DMS153 treated with DMSO at 0.1 percent for 48 hours (cell line): ENCODE results near the gene MMP17.
"Not testable (repeated sequence)": the region's sequence is repeated elsewhere in the genome, so short reads cannot be mapped to it uniquely, and the experiment has no call there.

ENCODE experiments used
- DNase-seq: peaks from one replicate; lab custom pipeline; 2025; ENCODE audit not compliant: unreplicated experiment; lab: John Stamatoyannopoulos, UW

MMP17 gene

DNA sequence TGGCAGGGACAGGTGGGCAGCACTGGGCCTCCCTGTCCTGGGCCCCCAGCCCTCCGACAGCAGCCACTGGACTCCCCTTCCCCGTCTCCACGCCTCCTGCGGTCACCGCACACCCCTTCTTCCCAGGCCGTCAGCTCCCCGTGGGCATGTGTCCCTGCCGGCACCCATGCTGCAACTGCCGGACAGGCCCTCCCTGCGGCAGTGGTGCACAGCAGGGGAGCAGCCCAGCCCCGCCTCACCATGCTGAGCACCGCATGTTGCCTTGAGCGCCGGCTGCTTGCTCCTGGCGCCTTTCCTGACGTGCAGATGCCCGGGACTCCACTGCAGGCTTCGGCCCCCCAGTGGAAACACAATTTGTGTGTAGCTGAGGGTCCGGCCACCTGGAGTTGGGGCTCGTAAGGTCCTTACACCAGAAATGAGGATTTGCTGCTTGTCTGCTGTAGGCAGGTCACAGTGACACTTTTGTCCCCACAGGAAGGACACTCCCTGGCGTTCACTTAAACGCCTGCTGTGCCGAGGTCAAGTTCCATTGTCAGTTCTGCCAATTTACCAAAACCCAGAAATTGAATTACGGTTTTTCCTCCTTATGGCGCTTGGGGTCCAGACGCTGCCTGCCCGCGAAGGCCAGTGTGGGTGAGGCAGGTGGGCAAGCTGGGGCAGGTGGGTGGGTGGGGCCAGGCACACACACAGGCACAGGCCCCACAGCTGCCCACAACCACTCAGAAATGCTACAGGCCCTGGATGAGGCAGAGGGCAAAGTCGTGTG is 28.2 kb upstream of the MMP17 start:
- no peak for DNase-seq

DNA sequence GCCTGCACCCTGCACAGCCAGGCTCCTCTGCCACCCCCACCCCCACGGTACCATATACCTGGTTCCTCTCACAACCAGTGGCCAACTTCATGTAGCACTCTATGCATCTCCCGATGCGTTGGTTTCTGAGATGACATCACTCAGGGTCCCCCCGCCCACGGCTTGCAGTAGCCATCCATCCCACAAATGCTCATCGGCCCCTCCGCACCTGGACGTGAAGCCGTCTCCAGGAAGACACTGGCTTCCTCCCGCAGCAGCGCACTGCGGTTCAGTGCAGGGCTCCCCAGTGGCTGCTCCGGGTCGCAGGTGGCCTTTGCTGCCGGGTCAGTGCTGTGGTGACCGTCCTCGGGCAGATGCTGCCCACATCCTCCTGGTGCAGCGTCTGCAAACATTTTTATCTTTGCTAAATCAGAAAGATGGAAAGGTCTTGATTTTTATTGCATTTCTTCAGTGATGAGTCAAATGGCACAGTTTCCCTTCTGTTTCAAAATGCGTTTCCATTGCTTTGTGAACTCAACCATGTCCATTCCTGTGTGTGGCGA is 27.5 kb upstream of the MMP17 start:
- no peak for DNase-seq

DNA sequence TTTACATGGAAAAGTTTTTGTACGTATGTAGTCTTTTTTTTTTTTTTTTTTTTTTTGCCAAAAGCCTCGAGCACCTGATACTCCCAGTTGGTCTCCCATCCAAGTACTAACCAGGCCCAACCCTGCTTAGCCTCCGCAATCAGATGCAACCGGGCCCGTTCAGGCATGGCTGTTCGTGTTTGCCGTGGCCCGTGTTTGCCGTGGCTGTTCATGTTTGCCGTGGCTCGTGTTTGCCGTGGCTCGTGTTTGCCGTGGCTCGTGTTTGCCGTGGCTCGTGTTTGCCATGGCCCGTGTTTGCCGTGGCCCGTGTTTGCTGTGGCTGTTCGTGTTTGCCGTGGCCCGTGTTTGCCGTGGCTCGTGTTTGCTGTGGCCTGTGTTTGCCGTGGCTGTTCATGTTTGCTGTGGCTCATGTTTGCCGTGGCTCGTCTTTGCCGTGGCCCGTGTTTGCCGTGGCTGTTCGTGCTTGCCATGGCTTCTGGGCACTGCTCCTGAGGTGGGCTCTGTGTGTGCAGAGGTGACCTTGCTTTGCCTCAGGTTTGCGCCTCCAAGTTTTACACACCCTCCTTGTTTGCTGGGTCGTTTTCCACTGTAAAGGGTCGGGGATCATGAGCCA is 26.8 kb upstream of the MMP17 start:
- no peak for DNase-seq

DNA sequence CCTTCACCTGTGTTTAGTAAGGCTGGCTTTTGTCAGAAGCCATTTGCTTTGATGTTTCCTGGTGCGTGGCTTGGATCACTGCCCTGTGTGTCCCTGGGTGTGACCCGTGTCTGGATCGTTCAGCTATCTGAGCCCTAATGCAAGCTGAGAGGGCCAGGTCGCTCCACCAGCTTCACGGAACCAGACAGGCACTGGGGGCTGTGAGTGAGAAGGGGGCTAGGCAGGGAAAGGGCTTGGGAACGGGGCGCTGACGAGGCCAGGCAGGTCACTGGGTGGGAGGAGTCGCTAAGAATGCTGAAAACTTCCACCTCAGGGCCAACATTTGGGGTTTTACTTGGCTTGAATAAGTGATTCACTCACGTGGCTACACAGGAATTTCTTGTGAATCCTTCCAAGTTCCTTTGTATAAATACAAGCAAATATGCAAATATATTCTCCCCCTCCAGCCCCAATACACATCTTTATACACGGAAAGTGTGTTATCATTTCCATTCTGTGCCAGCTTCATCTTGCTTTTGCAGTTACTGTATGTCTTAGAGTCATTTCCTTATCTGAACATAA is 24.2 kb upstream of the MMP17 start:
- DNase-seq = no peak

DNA sequence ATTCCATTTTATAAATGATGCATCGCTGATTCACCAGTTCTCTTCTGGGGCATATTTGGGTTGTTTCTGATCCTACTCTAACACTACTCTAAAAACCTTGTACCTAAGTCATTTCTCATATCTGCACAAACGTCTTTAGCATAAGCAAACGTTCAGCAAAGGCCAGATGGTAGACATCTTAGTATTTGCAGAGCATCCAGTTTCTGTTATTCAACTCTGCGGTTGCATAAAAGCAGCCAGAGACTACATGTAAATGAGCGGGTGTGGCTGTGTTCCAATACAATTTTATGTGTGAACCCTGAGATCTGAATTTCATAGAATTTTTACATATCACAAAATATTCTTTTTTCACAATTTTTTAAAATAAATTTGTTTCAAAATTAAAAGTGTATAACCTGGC is 22.8 kb upstream of the MMP17 start:
- DNase-seq = no peak

DNA sequence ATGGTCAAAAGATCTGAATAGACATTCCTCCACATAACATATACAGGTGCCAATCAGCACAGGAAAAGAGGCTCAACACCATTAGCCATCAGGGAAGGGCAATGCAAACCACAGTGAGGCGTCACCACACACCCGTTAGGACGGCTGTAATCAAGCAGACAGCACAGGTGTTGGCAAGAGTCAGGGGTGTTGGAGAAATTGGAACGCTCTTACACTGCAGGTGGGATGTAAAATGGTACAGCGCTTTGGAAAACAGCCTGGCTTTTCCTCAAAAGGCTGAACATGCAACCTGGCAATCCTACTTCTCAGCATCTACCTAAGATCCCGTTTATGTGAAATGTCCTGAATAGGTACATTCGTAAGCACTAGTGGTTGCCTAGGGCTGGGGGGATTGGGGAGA is 21.5 kb upstream of the MMP17 start:
- DNase-seq = no peak

DNA sequence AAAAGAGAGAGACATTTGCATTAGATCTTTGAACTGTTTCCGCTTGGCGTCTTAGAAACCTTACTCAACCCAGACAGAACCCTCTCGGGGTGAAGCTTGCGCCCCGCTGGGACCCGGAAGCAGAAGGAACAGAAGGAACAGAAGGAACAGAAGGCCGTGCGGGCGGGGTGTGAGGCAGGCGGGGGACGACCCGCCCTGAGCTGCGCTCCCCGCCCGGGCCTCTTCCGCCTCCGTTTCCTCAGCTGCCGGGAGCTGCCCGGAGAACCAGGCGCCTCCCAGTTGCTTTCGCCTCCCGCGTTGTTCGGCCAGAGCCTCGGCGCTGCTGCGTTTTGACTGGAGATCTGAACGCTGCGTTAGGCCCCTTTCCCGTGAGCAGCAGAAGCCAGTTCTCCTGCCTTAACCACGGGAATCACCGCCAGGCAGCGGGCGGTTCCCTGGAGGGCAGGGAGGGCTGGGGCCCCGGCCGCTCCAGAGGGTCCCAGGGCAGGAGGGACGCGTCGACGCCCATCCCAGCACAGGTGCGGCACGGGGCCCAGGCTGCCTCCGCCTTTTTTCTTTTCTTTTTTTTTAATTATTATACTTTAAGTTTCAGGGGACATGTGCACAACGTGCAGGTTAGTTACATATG is 19.3 kb upstream of the MMP17 start:
- no peak for DNase-seq

DNA sequence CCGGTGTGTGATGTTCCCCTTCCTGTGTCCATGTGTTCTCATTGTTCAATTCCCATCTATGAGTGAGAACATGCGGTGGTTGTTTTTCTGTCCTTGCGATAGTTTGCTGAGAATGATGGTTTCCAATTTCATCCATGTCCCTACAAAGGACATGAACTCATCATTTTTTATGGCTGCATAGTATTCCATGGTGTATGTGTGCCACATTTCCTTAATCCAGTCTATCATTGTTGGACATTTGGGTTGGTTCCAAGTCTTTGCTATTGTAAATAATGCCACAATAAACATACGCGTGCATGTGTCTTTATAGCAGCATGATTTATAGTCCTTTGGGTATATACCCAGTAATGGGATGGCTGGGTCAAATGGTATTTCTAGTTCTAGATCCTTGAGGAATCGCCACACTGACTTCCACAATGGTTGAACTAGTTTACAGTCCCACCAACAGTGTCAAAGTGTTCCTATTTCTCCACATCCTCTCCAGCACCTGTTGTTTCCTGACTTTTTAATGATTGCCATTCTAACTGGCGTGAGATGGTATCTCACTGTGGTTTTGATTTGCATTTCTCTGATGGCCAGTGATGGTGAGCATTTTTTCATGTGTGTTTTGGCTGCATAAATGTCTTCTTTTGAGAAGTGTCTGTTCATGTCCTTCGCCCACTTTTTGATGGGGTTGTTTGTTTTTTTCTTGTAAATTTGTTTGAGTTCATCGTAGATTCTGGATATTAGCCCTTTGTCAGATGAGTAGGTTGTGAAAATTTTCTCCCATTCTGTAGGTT is 18.5 kb upstream of the MMP17 start:
- DNase-seq = not testable (repeated sequence)

DNA sequence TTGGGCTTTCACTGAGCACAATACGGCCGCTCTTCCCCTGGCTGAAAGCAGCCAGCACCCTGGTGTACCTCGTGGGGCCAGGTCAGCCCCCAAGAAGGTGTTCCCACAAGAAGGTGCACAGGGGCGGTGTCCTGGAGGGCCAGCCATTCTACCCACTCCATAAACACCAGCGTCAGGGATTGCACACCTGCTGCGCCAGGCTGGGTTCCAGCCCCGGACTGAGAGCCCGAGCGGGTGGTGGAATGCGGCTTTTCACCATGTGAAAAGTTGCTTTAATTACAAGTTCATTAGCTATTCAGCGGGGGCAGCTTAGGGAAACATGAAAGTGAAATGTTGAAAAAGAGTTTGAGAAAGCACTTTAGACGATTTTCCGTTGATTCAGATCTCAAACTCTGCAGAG is 17.5 kb upstream of the MMP17 start:
- DNase-seq = no peak

DNA sequence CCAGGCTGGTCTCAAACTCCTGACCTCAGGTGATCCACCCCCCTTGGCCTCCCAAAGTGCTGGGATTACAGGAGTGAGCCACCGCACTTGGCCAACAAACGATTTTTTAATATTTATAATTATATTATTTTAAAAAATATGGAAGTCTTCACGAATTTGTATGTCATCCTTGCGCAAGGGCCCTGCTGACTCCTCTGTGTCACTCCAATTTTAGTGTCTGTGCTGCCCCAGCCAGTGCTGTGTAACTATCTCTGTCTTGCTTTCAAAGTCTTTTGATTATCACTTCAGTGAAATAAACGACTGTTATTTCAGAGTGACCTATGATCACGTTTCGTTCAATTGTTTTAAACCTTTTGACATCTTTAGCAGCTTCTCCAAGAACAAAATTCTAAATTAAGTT is 13.1 kb upstream of the MMP17 start:
- no peak for DNase-seq

DNA sequence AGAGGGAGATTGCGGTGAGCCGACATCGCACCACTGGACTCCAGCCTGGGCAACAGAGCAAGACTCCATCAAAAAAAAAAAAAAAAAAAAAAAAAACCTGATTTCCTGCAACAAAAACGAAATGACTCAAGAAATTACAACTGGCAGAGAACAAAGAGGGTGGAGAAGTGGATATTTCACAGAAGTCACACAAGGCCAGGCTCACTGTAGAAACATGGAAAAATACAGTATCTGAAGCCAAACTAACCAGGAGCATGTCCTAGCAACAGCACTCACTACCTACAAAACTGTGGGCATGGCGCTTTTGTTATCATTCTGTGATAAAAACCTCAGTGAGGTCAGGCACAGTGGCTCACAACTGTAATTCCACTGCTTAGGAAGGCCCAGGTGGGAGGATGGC is 11.7 kb upstream of the MMP17 start:
- no peak for DNase-seq

DNA sequence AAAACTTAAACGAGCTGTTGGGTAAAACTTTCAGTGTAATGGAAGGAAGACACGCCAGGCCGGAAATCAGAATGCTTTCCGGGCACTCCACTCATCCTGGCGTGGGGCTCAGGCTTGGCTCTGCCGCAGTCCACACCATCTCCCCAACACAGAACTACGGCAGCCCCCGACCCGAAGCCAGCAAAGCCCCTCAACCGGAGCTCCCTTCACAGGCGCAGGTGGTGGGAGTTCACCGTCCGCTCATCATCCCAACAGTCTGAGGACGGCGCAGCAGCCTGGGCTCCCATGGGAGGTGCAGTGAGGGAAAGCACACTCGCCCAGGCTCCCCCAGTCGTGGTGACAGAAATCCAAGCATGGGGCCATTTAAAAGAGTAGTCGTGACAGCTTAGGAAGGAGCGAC is 11.0 kb upstream of the MMP17 start:
- DNase-seq = no peak

DNA sequence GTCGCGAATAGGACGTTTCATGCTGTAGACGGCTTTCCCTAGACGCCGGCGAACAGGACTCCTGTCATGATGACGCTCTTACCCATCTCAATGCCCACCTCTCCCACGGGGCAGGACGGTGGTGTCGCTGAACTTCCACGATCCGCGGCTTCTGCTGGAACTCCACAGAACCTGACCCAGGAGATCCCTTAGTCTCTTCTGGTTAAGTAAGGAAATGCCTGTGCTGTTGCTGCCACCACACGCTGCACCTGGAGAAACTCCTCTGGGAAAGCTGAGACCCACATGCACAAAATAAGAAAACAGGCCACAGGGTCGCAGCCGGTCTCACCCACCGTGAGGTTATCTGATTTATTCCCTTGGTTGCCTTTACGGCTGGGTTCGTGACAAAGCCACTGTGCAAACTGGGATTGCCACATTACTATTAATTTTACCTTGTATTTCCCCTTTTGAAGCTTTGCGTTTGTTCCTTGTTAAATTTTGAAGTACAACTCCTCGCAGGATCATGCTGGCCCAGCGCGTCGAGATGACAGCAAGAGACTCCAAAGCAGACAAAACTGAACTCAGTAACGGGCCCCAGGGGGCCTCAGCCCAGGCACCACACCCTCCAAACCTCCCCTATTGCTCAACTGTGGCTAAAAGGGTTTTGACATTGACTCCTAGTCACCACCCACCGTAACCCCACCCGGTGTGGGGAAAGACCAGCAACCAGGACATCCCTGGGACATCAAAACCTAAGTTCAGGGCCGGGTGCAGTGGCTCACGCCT is 9.2 kb upstream of the MMP17 start:
- DNase-seq = no peak

DNA sequence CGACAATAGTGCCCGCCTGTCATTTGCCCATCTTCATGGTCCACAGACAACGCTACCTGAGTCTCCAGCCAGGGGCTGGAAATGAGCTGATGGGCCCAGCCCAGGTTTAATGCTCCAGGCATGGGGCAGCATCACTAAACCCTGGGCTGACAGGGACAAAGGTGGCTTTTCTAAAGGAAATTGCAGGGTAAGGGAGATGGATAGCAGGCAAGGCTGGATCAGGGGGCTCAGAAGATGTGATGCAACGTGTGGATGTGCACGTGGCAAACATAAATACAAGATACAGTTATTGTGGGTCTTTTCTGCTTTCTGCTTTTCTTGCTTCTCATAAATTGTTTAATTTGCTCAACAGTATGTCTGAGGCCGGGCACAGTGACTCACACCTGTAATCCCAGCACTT is 3.7 kb upstream of the MMP17 start:
- no peak for DNase-seq

DNA sequence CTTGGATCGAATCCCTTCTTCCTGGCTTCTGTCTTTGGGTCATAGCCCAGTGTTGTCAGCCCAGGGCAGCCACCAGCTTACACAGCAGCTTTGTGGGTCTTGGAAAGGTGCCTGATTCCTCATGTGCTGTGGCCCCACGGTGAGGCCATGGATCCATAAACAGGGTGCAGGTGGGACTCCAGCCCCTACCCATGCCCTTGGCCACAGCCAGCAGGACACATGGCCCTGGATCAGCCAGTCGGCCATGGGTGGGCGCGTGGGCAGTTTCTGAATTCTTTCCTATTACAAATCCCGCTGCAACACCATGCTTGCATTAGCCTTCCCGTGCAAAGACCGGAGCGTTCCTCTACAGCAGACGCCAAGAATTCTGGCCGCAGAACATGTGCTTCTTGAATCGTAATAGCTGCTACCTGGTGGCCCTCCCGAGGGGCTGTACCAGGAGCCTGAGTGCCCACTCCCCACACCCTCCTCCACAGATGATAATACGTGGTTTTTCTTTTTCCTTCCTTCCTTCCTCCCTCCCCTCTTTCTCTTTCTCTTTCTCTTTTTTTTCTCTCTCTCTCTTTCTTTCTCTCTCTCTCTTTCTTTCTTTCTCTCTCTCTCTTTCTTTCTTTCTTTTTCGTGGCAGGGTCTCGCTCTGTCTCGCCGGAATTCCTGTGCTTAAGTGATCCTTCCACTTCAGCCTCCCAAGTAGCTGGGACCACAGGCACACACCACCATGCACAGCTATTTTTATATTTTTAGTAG is 2.9 kb upstream of the MMP17 start:
- DNase-seq = no peak

DNA sequence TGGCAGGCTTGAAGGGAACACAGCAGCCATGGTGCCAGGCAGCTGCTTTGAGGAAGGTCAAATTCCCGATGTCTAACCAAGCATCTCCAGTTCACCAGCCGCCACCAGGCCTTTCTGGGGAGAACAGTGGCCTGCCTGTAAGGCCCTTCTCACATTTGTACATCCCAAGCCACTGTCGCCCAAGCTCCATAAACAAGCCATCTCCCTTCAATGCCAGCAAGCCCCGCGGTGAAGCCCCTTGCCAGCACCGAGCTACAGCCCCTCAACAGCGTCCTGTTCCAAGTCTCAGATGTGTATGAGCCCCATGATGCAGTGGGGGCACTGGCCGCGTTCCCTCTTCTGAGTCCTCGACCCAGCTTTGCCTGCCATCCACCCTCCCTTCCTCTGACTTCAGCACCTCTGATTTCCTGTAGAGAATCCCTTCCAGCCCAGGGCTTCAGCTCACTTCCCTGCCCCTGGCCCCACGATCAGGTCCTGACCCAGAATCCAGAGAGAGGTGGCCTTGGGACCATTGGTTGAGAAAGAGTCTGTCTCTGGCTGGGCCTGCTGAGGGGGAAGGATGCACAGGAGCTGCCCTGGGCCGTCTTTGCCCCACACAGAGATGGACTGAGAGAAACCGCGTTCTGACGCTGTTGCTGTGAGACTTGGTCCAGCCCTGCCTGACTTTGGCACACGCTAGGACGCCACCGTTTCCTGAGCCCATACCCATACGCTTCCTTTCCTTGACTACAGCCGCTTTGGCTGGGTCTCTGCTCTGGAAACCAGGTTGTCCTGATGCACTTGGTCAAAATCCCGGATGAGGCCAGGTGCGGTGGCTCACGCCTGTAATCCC is 1.9 kb upstream of the MMP17 start:
- no peak for DNase-seq

DNA sequence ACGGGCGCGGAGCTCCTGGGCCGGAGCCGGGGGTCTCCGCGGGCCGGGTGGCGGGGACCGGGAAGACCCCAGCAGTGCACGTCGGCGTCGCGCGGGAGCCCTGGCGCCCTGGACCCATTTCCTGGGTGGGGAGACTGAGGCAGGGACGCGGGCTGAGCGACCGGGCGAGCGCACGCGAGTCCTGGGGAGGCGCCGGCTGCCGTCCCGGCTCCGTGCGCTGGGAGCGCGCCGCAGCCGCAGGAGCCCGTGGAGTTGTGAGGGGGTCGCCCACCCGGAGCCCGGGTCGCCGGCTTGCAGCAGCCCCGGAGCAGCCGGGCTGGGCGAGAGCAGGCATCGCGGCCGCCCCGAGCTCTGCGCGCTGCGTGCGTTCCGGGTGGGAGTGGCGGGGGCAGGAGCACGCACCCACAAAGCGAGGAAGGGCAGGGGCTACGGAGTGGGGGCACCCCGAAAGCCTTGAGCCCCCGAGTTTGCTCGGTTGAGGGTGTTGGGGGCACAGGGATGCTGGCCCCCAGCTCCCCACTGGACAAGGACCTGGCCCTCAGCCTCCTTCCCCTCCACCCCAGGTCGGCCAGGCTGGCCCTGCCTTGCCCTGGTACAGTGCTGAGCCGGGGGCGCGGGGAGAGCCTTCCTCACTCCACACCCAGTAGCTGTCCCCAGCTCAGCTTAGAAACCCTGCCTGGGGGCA is 620 bp downstream of the MMP17 start:
- DNase-seq = no peak

DNA sequence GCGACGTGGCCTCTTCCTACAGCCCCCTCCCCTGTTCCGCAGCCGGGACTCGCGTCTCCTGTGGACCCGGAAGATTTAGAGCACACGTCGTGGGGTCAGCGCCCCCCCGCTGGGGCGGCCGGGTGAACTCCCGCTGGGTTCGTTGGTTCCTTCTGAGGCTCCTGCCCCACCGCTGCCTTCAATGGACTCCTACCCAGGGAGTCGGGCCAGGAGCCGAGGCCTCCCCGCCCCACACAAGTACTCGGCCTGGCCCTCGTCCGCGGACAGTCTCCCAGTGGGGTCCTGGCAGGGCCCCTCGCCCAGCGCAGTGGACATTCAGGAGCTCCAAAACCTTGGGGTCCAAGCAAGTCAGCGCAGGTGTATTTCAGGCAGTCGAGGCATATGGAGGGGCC is 1.2 kb downstream of the MMP17 start:
- no peak for DNase-seq
